ENCODE results near the gene CPED1.
"Not testable (repeated sequence)": the region's sequence is repeated elsewhere in the genome, so short reads cannot be mapped to it uniquely, and the experiment has no call there.

Gene CPED1

GRCh38 chr7:121043314-121044234, 55.1 kb downstream of the CPED1 start:
- no peak for DNase-seq

GRCh38 chr7:121045090-121045489, 56.6 kb downstream of the CPED1 start:
- DNase-seq, result no peak

DNA sequence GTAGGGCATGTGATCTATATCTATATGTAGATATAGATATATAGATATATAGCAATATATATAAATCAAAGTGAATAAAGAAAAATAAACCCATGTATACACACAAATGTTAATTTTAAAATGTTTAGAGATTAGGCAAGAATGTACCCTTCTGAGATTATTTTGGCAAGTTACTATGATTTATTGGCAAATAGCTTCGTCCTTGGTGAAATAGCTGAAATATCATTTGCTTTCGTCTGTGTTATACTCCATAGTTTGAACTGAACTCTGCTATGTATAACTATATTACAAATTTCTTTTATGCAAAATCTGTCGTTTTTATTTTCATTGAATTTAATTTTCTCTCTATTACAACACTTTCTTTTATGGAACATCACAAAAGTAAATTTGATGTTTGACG, 57.5 kb downstream of the CPED1 start:
- no peak for DNase-seq

GRCh38 chr7:121046893-121047468, 58.5 kb downstream of the CPED1 start:
- no peak for DNase-seq

- DNase-seq, result no peak
Measured at GRCh38 chr7:121048195-121048594, 59.7 kb downstream of the CPED1 start.

DNA sequence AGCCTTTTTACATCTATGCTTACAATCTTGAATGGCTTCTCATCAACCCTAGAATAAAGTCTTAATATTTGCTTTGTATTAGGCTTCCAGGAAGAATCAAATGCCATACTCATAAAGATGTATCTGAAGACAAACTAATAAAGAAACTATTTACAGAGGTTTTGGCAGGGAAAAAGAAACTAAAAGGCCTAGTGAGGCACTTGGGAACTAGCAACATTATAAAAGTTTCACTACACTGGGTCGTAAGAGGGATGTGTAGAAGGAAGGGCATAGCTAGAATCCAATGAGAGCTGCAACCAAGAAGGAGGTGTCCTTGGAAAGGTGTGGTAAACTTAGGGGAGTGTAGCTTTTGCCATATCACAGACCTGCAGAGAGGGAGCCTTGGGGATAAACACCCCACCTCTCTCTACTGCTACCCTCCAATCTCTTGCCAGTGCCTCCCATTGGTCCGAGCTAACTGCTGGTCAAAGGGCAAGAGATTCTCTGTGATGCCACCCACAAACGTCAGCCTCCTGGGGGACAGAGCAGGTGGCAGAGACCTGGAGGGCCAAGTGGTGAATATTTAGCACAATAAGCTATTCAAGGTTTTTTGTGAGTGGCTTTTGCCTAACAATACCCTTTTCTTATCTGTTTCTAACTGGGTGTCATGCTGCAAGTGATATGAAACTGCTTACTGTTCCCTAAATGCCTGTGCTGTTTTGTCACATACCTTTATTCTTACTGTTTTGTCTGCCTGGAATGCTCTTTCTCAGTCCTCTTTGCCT, 60.7 kb downstream of the CPED1 start:
- no peak for DNase-seq

- DNase-seq, result no peak
Measured at GRCh38 chr7:121049897-121050296, 61.4 kb downstream of the CPED1 start.

GRCh38 chr7:121053219-121053618, 64.7 kb downstream of the CPED1 start:
- no peak for DNase-seq

GRCh38 chr7:121054925-121055324, 66.4 kb downstream of the CPED1 start:
- DNase-seq, result no peak

- no peak for DNase-seq
Measured at GRCh38 chr7:121057878-121058277, 69.4 kb downstream of the CPED1 start.

DNA sequence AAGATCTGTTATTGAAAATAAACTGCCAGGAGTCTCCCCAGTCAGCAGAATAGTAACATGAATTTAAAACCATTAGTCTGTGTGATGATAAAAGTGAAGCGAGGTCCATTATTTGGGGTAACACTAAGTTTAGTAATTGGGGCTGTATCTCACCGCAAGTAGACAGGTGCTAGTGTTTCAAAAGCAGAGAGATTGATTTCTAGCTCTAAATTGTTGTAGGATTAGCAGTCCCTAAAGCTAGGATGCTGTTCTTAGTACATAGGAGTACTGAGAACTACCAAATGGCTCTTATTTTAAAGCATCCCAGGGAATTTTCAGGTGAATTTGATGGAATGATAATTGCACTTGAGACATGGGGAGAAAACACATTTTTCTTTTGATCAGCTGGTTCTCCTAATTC, 70.5 kb downstream of the CPED1 start:
- DNase-seq, result no peak

GRCh38 chr7:121059979-121060509, 71.5 kb downstream of the CPED1 start:
- not testable (repeated sequence) for DNase-seq

DNA sequence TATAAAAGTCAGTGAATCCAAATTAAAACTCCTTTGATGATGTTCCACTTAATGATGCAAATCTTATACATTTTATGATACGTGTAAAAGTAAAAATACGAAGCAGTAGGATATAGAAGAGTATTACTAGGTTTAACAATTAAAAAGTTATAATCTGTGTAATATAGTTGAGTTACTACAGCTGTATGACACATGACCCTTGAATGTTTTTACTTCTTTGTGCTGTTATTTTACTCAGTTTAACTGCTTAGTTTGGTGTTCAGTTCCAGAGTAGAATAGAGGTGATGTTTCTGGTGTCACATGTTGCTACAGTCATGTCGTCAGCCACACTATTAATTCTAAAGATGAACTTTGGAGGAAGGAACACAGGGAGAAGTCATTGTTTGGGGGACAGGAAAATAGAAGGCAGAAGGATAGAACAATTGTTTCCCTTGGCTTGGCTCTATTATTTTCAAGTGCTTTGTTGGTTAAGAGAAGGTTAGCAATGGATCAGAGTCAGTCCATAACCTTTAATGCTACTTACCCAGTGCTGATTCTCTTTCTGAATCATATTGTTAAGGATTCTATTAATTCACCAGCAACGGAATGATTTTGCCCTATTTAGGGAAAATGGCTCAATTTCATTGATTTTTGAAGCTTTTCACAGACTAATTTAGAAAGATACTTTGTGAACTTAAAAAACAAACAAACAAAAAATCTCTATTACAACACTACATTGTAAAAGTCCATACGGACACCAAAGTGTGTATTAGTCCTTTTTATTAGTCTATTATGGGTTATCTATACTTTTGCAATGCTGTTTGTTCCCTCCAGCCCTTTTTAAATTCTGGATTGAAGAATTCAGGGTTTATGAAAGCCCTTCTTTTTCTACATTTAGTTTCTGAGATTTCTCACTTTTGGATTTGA, 73.4 kb downstream of the CPED1 start:
- DNase-seq, result no peak

DNA sequence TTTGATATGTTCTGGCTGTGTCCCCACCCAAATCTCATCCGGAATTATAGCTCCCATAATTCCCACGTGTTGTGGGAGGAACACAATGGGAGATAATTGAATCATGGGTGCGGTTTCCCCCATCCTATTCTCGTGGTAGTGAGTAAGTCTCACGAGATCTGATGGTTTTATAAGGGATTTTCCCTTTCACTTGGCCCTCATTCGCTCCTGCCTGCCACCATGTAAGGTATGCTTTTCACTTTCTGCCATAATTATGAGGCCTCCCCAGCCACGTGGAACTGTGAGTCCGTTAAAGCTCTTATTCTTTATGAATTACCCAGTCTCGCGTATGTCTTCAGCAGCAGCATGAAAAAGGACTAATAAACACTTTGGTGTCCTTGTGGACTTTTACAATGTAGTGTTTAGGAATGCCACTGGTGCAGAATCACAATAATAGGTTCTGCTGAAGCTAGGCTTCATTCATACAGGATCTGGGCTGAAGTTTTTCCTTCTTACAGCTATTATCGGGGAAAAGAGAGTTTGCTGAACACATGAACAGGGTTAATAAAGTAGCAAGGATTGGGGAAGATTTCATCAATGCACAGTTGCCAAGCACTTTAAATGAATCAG, 74.3 kb downstream of the CPED1 start:
- no peak for DNase-seq

DNA sequence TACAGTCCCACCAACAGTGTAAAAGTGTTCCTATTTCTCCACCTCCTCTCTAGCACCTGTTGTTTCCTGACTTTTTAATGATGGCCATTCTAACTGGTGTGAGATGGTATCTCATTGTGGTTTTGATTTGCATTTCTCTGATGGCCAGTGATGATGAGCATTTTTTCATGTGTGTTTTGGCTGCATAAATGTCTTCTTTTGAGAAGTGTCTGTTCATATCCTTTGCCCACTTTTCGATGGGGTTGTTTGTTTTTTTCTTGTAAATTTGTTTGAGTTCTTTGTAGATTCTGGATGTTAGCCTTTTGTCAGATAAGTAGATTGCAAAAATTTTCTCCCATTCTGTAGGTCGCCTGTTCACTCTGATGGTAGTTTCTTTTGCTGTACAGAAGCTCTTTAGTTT, 79.2 kb downstream of the CPED1 start:
- not testable (repeated sequence) for DNase-seq

- no peak for DNase-seq
Measured at GRCh38 chr7:121069346-121070100, 81.0 kb downstream of the CPED1 start.

DNA sequence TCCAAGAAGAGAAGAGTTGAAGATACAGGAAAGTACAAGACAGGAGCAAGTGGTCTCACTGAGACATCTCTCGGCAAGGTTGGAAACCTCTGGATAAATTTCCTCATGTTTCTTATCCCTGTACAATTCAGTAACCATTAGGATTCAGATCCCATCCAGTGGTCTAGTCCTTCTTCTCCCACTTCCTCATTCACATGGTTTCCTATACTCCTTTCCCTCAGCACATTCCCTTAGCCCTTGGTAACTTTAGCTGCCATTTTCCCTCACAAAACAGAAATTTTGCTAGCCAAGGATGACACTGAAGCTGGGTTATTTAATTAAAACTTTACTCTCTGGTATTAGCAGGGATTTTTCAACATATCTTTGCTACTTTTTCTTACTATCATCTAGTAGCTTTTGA, 82.6 kb downstream of the CPED1 start:
- no peak for DNase-seq

GRCh38 chr7:121071662-121072061, 83.2 kb downstream of the CPED1 start:
- no peak for DNase-seq

DNA sequence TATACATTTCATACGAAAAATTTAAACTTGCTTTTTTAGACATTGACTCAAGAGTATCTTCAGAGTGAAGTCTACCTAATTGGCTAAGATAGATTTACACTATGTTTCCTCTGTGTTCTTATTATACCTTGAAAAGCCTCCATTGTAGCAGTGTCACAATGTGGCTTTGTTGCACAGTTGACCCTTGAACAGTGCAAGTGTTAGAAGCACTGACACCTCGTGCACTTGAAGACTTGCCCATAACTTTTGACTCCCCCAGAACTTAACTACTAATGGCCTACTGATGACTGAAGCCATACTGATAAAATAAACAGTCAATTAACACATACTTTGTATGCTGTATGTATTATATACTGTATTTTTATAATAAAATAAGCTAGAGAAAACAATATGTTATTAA, 84.3 kb downstream of the CPED1 start:
- DNase-seq, result no peak

DNA sequence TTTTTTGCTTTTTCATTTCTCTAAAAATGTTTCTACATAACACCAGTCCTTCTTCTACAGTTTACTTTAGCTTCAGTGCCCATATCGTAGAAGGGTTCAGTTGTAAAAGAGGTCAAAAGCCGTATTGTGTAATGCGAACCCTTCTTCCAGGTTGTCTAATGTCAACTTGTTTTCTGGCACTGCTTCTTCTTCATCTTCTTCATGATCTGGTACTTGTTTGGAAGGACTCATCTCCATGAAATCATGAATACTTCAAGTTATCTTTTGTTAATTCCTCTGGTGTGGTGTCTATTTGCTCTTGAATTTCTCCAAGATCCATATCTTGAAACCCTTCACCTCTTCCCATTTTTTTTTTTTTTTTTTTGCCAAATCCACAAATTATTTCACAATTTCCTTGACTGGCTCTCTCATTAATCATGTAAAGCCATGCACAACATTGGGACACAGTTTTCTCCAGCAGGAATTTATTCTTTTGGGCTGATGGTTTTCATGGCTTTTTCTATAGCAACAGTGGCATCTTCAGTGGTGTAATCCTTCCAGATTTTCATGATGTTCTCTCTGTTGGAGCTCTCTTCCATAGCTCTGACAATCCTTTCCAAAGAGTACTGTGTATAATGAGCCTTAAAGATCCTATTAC, 85.1 kb downstream of the CPED1 start:
- no peak for DNase-seq

GRCh38 chr7:121075424-121075841, 86.9 kb downstream of the CPED1 start:
- DNase-seq, result not testable (repeated sequence)

Data from NCI-H446 treated with DMSO at 0.1 percent for 48 hours (cell line).